ENCODE measurements around the gene NR2F1-AS1.

GRCh38 chr5:93385655-93386054, 195.4 kb downstream of the NR2F1-AS1 start:
- no peak for TF ChIP-seq ZKSCAN1 (IDR thresholded peaks at IDR 0.05; ENCODE audit: low read depth, low read length)
- no peak for TF ChIP-seq RCOR1 (IDR thresholded peaks at IDR 0.05; ENCODE audit: borderline replicate concordance in 1 of 2, low read depth in 2 of 2, low read length in 2 of 2)
- TF ChIP-seq, protein P1, sequence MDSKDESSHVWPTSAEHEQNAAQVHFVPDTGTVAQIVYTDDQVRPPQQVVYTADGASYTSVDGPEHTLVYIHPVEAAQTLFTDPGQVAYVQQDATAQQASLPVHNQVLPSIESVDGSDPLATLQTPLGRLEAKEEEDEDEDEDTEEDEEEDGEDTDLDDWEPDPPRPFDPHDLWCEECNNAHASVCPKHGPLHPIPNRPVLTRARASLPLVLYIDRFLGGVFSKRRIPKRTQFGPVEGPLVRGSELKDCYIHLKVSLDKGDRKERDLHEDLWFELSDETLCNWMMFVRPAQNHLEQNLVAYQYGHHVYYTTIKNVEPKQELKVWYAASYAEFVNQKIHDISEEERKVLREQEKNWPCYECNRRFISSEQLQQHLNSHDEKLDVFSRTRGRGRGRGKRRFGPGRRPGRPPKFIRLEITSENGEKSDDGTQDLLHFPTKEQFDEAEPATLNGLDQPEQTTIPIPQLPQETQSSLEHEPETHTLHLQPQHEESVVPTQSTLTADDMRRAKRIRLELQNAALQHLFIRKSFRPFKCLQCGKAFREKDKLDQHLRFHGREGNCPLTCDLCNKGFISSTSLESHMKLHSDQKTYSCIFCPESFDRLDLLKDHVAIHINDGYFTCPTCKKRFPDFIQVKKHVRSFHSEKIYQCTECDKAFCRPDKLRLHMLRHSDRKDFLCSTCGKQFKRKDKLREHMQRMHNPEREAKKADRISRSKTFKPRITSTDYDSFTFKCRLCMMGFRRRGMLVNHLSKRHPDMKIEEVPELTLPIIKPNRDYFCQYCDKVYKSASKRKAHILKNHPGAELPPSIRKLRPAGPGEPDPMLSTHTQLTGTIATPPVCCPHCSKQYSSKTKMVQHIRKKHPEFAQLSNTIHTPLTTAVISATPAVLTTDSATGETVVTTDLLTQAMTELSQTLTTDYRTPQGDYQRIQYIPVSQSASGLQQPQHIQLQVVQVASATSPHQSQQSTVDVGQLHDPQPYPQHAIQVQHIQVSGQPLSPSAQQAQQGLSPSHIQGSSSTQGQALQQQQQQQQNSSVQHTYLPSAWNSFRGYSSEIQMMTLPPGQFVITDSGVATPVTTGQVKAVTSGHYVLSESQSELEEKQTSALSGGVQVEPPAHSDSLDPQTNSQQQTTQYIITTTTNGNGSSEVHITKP (IDR thresholded peaks at IDR 0.05; ENCODE audit: partially characterized antibody) = no peak
- TF ChIP-seq EZH2 (IDR thresholded peaks at IDR 0.05; ENCODE audit: borderline replicate concordance, low read depth, low read length) = no peak
- TF ChIP-seq MAFF (IDR thresholded peaks at IDR 0.05; ENCODE audit: low read length) = no peak

All from K562 (cell line).